Activated naive CD4-positive, alpha-beta T cell treated with anti-CD3 and anti-CD28 coated beads, Interleukin-2, amount 10 ng/mL, durations not matched to agents 7 days and 5 days (primary cell): ENCODE data around the gene LHFPL6.

ENCODE experiments used
- CTCF ChIA-PET: fragments of 350-600 bp; sonication (Branson Sonifier 250); formaldehyde crosslinking; loops from one replicate; lab custom pipeline; 2021; ENCODE audit warnings: antibody characterized with exemption; lab: Charles Lee
- DNase-seq: peaks from one replicate; pipeline ENCODE4 v3.0.0-alpha.2; 2020
- H3K27ac Mint-ChIP-seq: one replicate; pipeline ENCODE4 v1.8.0; 2021; ENCODE audit warnings: mild to moderate bottlenecking, moderate library complexity, mixed read lengths
- H3K27me3 Mint-ChIP-seq: one replicate; pipeline ENCODE4 v1.8.0; 2021; ENCODE audit warnings: mild to moderate bottlenecking, mixed read lengths
- H3K36me3 Mint-ChIP-seq: one replicate; pipeline ENCODE4 v1.8.0; 2021; ENCODE audit warnings: mixed read lengths
- H3K4me1 Mint-ChIP-seq: one replicate; pipeline ENCODE4 v1.8.0; 2021; ENCODE audit warnings: mixed read lengths
- H3K4me3 Mint-ChIP-seq: one replicate; pipeline ENCODE4 v1.8.0; 2021; ENCODE audit warnings: mild to moderate bottlenecking, moderate library complexity, mixed read lengths
- H3K9me3 Mint-ChIP-seq: one replicate; pipeline ENCODE4 v1.8.0; 2021; ENCODE audit warnings: mixed read lengths

Gene LHFPL6

DNA sequence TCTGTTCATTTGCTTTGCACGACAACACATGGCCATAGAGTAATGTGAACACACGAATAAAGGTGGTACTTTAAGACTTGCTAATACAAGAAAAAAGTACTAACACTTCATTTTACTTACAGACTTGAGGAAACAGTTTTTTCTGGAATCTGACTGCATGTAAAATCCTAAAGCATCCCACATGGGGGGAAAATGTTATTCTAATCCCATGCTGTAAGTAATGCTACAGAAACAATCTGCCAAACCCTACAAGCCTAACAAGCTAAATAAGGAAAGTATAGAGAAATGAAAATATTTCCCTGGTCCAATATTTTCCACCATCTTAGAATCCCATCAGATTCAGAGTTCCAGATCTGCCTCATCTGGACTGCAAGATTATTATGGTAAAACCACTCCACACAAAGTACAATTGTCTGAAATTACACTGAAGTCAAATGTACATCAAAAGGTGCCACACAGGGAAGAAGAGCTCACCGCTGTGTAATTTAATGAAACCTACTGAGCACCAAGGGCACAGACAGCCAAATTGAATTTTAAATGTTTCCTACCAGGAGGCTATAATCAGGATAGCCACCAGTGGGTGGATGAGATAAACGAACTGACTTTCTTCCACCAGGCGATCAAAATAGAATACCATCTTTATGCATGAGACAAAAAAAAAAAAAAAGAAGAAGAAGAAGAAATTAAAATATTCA lies 22.0 kb downstream of the LHFPL6 start:
- CTCF ChIA-PET, result interaction anchor here (0.9 kb wide), 1 partner anchor 30 kb away, joined by 3 read pairs; no protein-coding TSS in a partner anchor
- Mint-ChIP-seq H3K36me3 (no peaks in the 10 kb centered on the region), H3K27me3 (peaks cover 3% of the 10 kb centered on the region), H3K27ac (no peak overlapping the region), H3K4me3 (no peak overlapping the region), H3K9me3 (no peaks in the 10 kb centered on the region), H3K4me1 (no peaks in the 10 kb centered on the region)
- no peak for DNase-seq

DNA sequence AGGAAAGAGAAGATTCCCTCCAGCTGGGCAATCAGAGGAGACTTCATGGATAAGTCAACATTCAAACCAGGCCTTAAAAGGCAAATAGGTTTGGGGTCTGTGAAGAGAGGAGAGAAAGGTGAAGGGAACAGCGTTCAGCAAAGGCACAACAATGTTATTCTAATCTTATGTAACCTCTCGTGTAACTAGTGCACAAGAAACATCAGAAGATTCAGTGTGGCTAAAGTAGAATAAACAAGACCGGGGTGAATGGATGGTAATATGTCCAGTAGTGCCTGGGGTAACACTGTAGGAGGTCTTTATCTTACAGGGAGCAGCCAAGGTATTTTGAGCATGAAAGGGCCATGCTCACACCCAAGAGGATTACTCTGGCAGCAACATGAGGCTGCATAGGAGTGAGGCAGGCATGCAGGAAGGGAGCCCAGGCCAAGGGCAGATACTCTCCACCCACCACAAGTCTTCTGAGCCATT lies 24.1 kb downstream of the LHFPL6 start:
- Mint-ChIP-seq H3K9me3 (no peaks in the 10 kb centered on the region), H3K27ac (no peak overlapping the region), H3K36me3 (no peaks in the 10 kb centered on the region), H3K27me3 (peaks cover 3% of the 10 kb centered on the region), H3K4me3 (no peak overlapping the region), H3K4me1 (no peaks in the 10 kb centered on the region)
- CTCF ChIA-PET, result interaction anchor here (0.6 kb wide), 1 partner anchor 13 kb away, joined by 4 read pairs; no protein-coding TSS in a partner anchor
- no peak for DNase-seq

DNA sequence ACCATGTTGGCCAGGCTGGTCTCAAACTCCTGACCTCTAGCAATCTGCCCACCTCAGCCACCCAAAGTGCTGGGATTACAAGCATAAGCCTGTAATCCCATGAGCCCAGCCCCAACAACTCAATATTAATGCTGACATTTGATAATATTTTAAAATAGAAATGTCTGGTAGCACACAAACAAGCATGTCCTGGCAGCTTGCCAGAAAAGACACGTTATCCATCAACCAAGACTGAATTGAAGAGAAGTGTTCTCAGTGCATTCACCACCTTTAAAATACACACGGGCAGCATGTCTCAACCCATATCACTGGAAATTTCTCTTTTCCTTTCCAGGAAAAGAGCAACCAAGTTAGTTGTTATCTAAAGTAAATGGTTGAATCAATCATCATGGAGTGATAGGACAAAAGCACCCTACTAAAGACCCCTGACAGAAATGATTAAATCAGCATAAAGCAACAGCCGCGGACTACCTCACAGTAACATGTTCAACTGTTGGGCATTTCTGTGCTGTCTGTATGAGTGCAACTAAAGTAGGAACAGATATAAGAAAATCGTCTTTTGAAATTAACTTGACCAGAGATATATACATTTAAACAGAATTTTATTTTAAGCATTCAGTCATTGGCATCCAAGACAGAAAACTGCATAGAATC lies 25.0 kb downstream of the LHFPL6 start:
- H3K4me3 Mint-ChIP-seq, result no peak overlapping the region
- no peak for DNase-seq
- H3K27me3 Mint-ChIP-seq, result peaks cover 3% of the 10 kb centered on the region
- CTCF ChIA-PET, result no interaction called here
- H3K4me1 Mint-ChIP-seq, result no peaks in the 10 kb centered on the region
- H3K36me3 Mint-ChIP-seq, result no peaks in the 10 kb centered on the region
- no peak overlapping the region for H3K27ac Mint-ChIP-seq
- no peaks in the 10 kb centered on the region for H3K9me3 Mint-ChIP-seq

DNA sequence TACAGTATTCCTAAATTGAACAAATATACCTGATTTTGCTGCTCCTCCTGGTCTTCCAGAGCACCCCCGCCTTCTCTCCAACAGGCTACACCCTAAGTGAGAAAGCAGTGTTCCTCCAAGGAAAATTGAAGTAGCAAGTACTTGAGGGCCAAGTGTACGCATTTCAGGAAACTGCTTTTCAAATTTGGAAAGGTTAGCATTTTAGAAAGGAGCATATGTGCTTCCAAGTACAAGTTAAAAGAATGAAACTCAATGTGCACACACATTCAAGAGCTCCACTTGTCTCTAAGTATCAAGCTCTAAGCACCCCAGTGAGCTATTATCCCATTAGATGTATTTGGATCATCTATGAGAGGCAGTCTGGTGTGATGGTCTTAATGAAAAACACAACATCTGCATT lies 25.8 kb downstream of the LHFPL6 start:
- H3K27me3 Mint-ChIP-seq, result peaks cover 3% of the 10 kb centered on the region
- no peaks in the 10 kb centered on the region for H3K4me1 Mint-ChIP-seq
- H3K9me3 Mint-ChIP-seq, result no peaks in the 10 kb centered on the region
- H3K27ac Mint-ChIP-seq, result no peak overlapping the region
- CTCF ChIA-PET, result no interaction called here
- no peak for DNase-seq
- H3K4me3 Mint-ChIP-seq, result no peak overlapping the region
- H3K36me3 Mint-ChIP-seq, result no peaks in the 10 kb centered on the region

DNA sequence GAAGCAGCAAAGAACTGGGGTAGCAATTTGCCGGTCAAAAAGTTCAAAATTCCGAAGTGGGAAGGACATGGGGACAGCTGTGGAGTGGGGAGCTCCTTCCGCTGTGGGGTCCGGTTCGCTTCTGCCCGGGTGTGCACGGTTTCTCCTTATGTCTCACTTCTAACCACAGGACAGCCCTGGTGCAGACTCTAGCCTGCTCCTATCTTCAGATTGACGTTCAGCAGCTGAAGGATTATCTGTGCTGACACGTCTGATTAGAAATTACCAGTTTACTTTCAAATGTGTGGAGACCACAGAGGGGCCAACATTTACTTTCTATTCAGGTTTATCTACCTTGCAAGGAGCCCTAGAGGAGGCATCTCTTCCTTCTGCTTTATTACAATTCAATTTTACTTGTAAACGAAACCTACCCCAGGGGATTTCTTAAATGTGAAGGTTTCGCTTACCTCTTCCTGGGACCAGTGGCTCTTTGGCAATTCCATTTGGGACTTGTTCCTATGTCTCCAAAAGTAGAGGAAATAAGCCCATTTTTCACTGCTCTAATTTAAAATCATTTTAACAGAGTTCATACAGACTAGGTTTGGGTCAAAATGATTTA lies 27.3 kb downstream of the LHFPL6 start:
- no peaks in the 10 kb centered on the region for H3K27me3 Mint-ChIP-seq
- no peak overlapping the region for H3K4me3 Mint-ChIP-seq
- no peaks in the 10 kb centered on the region for H3K9me3 Mint-ChIP-seq
- no peak overlapping the region for H3K27ac Mint-ChIP-seq
- CTCF ChIA-PET, result no interaction called here
- no peaks in the 10 kb centered on the region for H3K36me3 Mint-ChIP-seq
- H3K4me1 Mint-ChIP-seq, result no peaks in the 10 kb centered on the region
- no peak for DNase-seq

DNA sequence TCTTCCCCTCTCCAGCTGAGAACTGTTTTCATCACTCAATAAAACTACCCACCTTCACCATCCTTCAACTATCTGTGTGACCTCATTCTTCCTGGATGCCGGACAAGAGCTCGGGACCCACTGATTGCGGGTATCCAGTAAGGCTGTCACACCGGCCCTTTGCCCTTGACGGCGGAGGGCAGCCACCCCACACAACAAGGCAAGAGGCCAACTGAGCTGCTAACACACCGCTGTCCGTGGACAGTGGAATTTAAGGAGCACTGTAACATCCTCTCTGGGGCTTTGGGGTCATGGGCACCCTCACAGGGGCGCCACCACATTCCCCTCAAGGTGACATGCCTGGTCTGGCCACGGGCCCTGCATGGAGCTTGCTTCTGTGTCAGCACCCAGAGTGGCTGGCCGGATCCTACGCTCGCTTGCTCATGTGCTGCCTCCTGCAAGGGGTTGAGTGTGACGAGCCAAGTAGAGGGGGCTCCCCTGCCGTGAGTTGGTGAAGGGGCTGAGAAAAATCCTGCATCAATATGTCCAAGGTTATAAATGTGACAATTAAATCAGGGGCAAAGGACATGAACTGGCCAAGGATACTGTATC lies 31.4 kb downstream of the LHFPL6 start:
- no peak for DNase-seq
- Mint-ChIP-seq H3K9me3 (no peaks in the 10 kb centered on the region), H3K36me3 (no peaks in the 10 kb centered on the region), H3K4me3 (no peak overlapping the region), H3K27me3 (no peaks in the 10 kb centered on the region), H3K27ac (no peak overlapping the region), H3K4me1 (no peaks in the 10 kb centered on the region)
- CTCF ChIA-PET, result interaction anchor here (1.1 kb wide), 1 partner anchor 40 kb away, joined by 3 read pairs; no protein-coding TSS in a partner anchor

DNA sequence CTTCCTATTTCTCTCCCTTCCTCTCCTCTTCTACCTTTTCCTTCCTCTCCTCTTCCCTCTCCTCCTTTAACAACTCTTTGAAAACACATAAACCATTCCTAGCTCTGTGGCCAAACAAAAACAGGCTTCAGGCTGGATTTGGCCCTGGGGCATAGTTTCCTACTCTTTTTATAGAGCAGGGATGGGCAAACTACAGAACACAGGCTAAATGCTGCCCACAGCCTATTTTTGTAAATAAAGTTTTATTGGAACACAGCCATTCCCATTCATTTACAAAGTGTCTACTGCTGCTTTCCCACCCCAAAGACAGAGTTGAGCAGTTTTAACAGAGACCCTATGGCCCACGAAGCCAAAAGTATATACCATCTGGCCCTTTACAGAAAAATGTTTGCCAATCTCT lies 35.4 kb downstream of the LHFPL6 start:
- no peak for DNase-seq
- Mint-ChIP-seq H3K27me3 (no peaks in the 10 kb centered on the region), H3K27ac (no peak overlapping the region), H3K4me3 (no peak overlapping the region), H3K9me3 (no peaks in the 10 kb centered on the region), H3K36me3 (no peaks in the 10 kb centered on the region), H3K4me1 (no peaks in the 10 kb centered on the region)
- CTCF ChIA-PET, result no interaction called here

DNA sequence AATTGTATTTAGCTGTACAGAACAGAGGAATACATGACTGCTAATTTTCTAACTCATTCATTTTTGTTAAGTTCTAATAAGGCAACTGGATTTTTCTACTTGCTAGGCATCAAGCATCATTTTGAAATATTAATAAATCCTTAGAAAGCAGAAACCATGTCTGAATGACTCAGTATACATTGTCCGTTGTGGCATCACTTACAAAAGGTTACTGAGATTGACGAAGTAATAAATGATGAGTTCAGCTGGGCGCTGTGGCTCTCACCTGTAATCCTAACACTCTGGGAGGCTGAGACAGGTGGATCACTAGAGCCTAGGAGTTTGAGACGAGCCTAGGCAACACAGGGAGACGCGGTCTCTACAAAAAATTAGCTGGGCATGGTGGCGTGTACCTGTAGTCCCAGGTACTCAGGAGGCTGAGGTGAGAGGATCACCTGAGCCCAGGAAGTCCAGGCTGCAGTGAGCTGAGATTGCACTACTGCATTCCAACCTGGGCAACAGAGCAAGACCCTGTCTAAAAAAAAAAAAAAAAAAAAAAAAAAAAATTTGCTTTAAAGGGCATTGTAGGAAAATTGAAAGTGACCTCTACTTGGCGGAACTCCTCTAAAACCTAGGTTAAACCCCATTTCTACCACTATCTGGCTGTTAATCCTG lies 36.6 kb downstream of the LHFPL6 start:
- CTCF ChIA-PET, result no interaction called here
- H3K4me3 Mint-ChIP-seq, result no peak overlapping the region
- H3K9me3 Mint-ChIP-seq, result no peaks in the 10 kb centered on the region
- H3K27ac Mint-ChIP-seq, result no peak overlapping the region
- no peak for DNase-seq
- H3K4me1 Mint-ChIP-seq, result no peaks in the 10 kb centered on the region
- no peaks in the 10 kb centered on the region for H3K36me3 Mint-ChIP-seq
- H3K27me3 Mint-ChIP-seq, result no peaks in the 10 kb centered on the region

DNA sequence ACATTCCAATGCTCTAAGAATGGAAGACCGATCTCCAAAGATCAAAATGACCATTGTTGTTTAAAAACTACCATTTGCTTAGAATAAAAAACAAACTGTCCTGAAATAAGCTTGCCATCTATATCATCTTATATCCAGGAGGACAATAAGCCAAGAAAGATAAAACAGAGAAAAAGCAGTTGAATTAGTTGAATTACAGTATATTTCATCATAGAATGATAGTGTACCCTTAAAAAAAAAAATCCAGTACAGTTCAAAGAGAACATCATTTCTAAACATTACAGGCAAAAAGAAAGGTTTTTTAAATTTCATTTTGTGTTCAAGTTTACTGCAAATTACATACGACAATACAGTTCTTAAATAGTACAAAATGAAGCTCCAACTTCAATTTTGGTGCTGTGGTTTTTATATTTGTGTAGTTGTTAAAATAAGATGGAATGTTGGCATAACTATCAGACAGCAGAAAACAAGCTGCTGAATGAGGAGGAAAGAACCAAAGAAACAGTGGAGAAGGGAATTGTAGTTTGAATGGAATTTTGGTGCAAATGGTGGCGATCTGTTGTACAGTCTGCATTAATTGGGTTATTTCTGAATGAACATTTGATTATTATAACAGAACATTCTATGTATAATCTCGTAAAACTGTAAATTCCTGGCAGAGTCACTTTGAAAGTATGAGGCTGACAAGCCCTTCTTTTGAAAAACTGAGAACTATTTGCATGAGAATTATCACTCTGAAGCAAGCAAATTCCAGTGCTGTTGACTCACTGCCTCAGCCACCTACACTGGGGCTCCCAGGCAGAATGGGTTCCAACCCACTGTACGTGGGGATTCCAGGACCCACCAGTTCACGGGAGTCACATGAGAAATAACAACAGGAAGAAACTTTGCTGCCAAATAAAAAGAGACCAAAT lies 37.7 kb downstream of the LHFPL6 start:
- Mint-ChIP-seq H3K36me3 (no peaks in the 10 kb centered on the region), H3K27ac (no peak overlapping the region), H3K4me3 (no peak overlapping the region), H3K4me1 (no peaks in the 10 kb centered on the region), H3K9me3 (no peaks in the 10 kb centered on the region), H3K27me3 (no peaks in the 10 kb centered on the region)
- CTCF ChIA-PET, result no interaction called here
- DNase-seq, result no peak

DNA sequence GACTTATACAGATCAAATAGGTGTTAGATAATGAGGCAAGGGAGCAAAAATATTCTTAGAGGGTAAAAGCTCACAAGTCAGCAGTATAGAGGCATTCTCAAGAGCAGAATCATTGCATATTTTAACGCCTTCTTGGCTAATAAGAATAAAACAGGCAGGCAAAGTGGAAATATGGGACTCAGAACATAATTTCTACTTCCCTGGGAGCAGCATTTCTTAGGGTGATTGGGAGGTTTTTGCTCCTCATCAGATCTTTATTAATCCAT lies 39.6 kb downstream of the LHFPL6 start:
- CTCF ChIA-PET, result interaction anchor here (0.6 kb wide), 1 partner anchor 213 kb away, joined by 3 read pairs; no protein-coding TSS in a partner anchor
- H3K36me3 Mint-ChIP-seq, result no peaks in the 10 kb centered on the region
- H3K4me1 Mint-ChIP-seq, result no peaks in the 10 kb centered on the region
- H3K27me3 Mint-ChIP-seq, result no peaks in the 10 kb centered on the region
- no peak overlapping the region for H3K27ac Mint-ChIP-seq
- H3K9me3 Mint-ChIP-seq, result no peaks in the 10 kb centered on the region
- no peak overlapping the region for H3K4me3 Mint-ChIP-seq
- no peak for DNase-seq

DNA sequence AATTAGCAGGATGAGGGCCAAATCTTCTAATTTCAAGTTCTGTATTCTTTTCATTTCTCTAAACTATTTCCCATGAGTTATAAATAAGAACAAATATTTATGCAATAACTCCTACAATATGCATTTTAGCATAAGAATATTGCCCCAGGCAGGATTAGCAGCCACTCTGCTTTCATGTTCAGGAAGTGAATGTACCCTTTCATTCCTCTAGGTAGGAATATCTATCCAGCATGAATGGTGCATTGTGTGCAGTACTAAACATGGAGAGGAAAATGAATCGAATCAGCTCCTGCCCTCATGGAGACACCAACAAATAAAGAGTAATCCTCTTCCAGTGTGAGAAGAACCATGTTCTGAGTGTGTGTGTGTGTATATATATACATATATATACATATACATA lies 41.0 kb downstream of the LHFPL6 start:
- Mint-ChIP-seq H3K4me1 (no peaks in the 10 kb centered on the region), H3K9me3 (no peaks in the 10 kb centered on the region), H3K27me3 (no peaks in the 10 kb centered on the region), H3K36me3 (no peaks in the 10 kb centered on the region), H3K27ac (no peak overlapping the region), H3K4me3 (no peak overlapping the region)
- no peak for DNase-seq
- CTCF ChIA-PET, result interaction anchor here (0.7 kb wide), 1 partner anchor 116 kb away, joined by 3 read pairs; no protein-coding TSS in a partner anchor

DNA sequence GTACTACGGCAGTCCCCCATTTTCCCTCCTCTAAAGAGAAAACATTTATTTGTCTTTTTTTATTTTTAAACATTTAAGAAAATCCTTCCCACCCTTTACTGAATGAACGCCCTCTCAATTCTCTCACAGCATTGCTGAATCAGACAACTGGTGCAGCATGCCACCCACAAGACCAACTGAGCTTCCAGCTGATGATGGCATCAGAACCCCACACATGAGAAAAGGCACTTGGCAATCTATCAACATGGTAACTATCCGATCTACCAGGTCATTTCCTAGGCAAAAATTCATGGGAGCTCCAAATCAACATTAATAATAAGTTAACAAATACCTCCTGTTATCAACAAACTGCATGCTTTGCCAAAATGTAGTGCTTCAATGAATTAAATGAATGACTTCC lies 43.1 kb downstream of the LHFPL6 start:
- no peaks in the 10 kb centered on the region for H3K36me3 Mint-ChIP-seq
- no peak overlapping the region for H3K27ac Mint-ChIP-seq
- no peaks in the 10 kb centered on the region for H3K9me3 Mint-ChIP-seq
- CTCF ChIA-PET, result no interaction called here
- DNase-seq, result no peak
- no peak overlapping the region for H3K4me3 Mint-ChIP-seq
- no peaks in the 10 kb centered on the region for H3K27me3 Mint-ChIP-seq
- H3K4me1 Mint-ChIP-seq, result no peaks in the 10 kb centered on the region

DNA sequence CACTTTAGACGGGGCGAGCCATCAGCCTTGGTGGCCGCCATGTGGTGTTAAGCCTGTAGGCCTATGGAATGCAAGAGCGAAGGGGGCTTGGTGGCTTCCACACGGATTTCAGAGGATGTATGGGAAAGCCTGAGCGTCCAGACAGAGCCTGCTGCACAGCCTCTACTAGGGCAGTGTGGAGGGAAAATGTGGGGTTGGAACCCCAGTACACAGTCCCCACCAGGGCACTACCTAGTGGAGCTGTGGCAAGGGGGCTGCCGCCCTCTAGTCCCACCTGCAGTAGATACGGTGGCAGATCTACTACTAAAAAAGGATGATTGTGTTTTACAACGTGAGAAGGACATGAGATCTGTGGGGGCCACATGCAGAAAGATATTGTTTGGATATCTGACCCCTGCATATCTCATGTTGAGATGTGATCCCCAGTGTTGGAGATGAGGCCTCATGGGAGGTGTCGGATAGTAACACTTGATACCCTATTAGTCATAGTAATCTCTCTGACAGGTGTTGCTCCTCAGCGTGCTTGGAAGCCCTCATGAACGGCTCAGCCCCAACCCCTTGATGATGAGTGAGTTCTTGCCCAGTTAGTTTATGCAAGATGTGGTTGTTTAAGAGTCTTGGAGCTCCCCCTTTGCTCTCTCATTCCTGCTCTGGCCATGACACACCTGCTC lies 45.6 kb downstream of the LHFPL6 start:
- H3K27ac Mint-ChIP-seq, result no peak overlapping the region
- CTCF ChIA-PET, result no interaction called here
- no peak overlapping the region for H3K4me3 Mint-ChIP-seq
- no peaks in the 10 kb centered on the region for H3K4me1 Mint-ChIP-seq
- DNase-seq, result no peak
- H3K36me3 Mint-ChIP-seq, result no peaks in the 10 kb centered on the region
- H3K9me3 Mint-ChIP-seq, result no peaks in the 10 kb centered on the region
- H3K27me3 Mint-ChIP-seq, result no peaks in the 10 kb centered on the region
